ENCODE results near the gene SOX12.

DNA sequence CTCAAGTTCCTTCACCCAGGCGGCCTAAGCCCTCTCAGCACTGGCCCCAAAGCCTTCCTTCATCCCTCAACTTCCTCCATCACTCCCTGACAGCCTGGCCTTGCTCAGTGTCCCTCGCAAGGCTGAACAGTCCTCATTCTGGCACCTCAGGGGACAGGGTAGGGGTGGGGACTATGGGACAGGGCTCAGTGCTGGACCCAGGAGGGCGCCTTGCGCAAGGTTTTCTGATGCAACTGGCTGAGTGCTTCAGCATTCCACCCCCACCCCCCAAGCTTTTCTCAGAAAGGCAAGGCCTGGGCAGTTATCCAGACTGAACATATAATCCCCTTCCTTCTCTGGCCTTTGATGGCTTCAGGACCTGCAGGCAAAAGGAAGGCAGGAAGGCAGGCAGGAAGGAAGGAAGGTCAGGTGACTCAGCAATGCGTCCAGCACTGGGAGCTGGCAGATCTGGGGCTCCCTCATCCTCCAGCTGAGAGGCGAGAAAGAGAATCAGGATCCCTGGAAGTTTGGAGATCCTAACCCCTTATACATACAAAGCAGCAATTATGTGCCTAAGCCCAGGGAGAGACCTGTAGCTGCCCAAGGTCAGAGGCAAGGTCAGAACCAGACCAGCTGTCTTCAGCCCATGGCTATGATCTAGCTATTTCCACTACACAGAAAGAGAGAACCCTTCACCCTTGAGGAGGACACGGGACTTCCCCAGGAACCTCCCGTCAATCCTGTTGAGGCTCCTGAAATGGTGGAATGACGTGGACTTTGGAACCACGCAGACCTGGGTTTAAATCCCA lies 46.6 kb downstream of the SOX12 start:
- TF ChIP-seq, protein P1, sequence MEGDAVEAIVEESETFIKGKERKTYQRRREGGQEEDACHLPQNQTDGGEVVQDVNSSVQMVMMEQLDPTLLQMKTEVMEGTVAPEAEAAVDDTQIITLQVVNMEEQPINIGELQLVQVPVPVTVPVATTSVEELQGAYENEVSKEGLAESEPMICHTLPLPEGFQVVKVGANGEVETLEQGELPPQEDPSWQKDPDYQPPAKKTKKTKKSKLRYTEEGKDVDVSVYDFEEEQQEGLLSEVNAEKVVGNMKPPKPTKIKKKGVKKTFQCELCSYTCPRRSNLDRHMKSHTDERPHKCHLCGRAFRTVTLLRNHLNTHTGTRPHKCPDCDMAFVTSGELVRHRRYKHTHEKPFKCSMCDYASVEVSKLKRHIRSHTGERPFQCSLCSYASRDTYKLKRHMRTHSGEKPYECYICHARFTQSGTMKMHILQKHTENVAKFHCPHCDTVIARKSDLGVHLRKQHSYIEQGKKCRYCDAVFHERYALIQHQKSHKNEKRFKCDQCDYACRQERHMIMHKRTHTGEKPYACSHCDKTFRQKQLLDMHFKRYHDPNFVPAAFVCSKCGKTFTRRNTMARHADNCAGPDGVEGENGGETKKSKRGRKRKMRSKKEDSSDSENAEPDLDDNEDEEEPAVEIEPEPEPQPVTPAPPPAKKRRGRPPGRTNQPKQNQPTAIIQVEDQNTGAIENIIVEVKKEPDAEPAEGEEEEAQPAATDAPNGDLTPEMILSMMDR (IDR thresholded peaks at IDR 0.05) = no peak
- no peak for TF ChIP-seq EZH2 (IDR thresholded peaks at IDR 0.05)

All from neural progenitor cell (in vitro differentiated cells).